H1 (cell line): ENCODE results near the gene FAM24B. TPM values are rescaled to one million over a fixed set of nuclear protein-coding genes. Genes with fewer than 3 reads are reported as not detected.

Experiments
- ATF2 ChIP-seq: IDR thresholded peaks from 2 replicates; pipeline ENCODE4 v1.6.1; 2012; ENCODE audit warnings: low read length, inconsistent platforms
- polyA plus RNA-seq, 7 experiments: library from polyadenylated mRNA; depleted of rRNA in 3 of 7; stranded (reverse) in 5 of 7; unstranded in 2 of 7; fragments of >200 nt in 5 of 7; fragments of 200-250 nt in 2 of 7; gene quantifications; 1 replicate in 5 of 7; 2 replicates in 1 of 7; 4 replicates in 1 of 7; pipeline versions ENCODE4 v1.2.1 to v1.2.3, GENCODE V29; 2011 to 2013; ENCODE audit warnings: missing spikeins in 2 of 7, mixed read lengths in 2 of 7
- total RNA-seq: library from RNA; stranded (reverse); fragmentation: NEBNext Ultra II Directional; extraction: Animal tissue kit (Norgen Biotek cat#: 25700); gene quantifications from 2 replicates; pipeline ENCODE4 v1.2.1, GENCODE V29; 2021

Gene FAM24B
- total and polyA plus RNA-seq, 2 of the 8 experiments (the other 6 are each of a cell fraction or from before 2014, with no cell fraction given): 0.50 to 0.56 TPM

GRCh38 chr10:122915700-122916099, 36.3 kb upstream of the FAM24B start (continued):
- TF ChIP-seq ATF2: no peak
